Keratinocyte (primary cell): Measurements from ENCODE around the gene PTGES3. TPM values are rescaled to one million over a fixed set of nuclear protein-coding genes. Genes with fewer than 3 reads are reported as not detected.
A peak's percentile ranks its signal among the peaks of the same experiment; 100 is the strongest.

Experiments
- DNase-seq: peaks from one replicate; pipeline ENCODE4 v3.0.0-alpha.2; 2011; ENCODE audit warnings: low read depth, missing footprints, low spot score
- FAIRE-seq: peaks from 2 replicates; lab custom pipeline; 2011; peaks lifted over from hg19 to GRCh38; lab: Jason Lieb, UNC
- H2AFZ ChIP-seq: 2 replicates; pipeline ENCODE4 v1.6.0; 2012; ENCODE audit warnings: low read length, control low read depth, inconsistent platforms; ENCODE audit not compliant: control insufficient read depth
- H3K27ac ChIP-seq: 2 replicates; pipeline ENCODE4 v1.5.1; 2011; ENCODE audit warnings: low read length; ENCODE audit not compliant: control insufficient read depth, insufficient read depth
- H3K27me3 ChIP-seq: 3 replicates; pipeline ENCODE4 v1.6.0; 2011; ENCODE audit warnings: low read length; ENCODE audit not compliant: control insufficient read depth, insufficient read depth; ENCODE audit errors: extremely low read depth
- H3K36me3 ChIP-seq, 2 experiments: 2 replicates in 1 of 2; 3 replicates in 1 of 2; pipeline ENCODE4 v1.5.1; 2011; ENCODE audit warnings: low read length in 2 of 2, mild to moderate bottlenecking in 1 of 2; ENCODE audit not compliant: control insufficient read depth in 2 of 2, insufficient read depth in 2 of 2; ENCODE audit errors: extremely low read depth in 1 of 2
- H3K4me1 ChIP-seq: 3 replicates; pipeline ENCODE4 v1.5.1; 2011; ENCODE audit warnings: low read length; ENCODE audit not compliant: control insufficient read depth, insufficient read depth; ENCODE audit errors: extremely low read depth
- H3K4me2 ChIP-seq: 3 replicates; pipeline ENCODE4 v1.6.0; 2011; ENCODE audit warnings: low read depth, low read length; ENCODE audit not compliant: control insufficient read depth, insufficient read depth; ENCODE audit errors: extremely low read depth
- H3K4me3 ChIP-seq, 3 experiments: fragments of 200-600 bp in 1 of 3; sonication (generic) in 1 of 3; 2 replicates in 2 of 3; 3 replicates in 1 of 3; pipeline ENCODE4 v1.5.1; 2011 to 2016; ENCODE audit warnings: low read length in 3 of 3, mild to moderate bottlenecking in 3 of 3, control low read depth in 2 of 3, inconsistent platforms in 1 of 3, low read depth in 1 of 3, mixed read lengths in 1 of 3, mixed run types in 1 of 3, moderate library complexity in 1 of 3; ENCODE audit not compliant: control insufficient read depth in 2 of 3, insufficient read depth in 2 of 3; ENCODE audit errors: extremely low read depth in 1 of 3
- H3K79me2 ChIP-seq: 2 replicates; pipeline ENCODE4 v1.6.0; 2012; ENCODE audit warnings: low read length; ENCODE audit not compliant: control insufficient read depth, insufficient read depth
- H3K9ac ChIP-seq: 3 replicates; pipeline ENCODE4 v1.6.0; 2011; ENCODE audit warnings: low read length; ENCODE audit not compliant: control insufficient read depth, insufficient read depth; ENCODE audit errors: extremely low read depth
- H3K9me1 ChIP-seq: 3 replicates; pipeline ENCODE4 v1.6.0; 2011; ENCODE audit warnings: low read length; ENCODE audit not compliant: control insufficient read depth, insufficient read depth; ENCODE audit errors: extremely low read depth
- H3K9me3 ChIP-seq: 2 replicates; pipeline ENCODE4 v1.5.1; 2012; ENCODE audit warnings: low read depth, low read length; ENCODE audit not compliant: control insufficient read depth
- H4K20me1 ChIP-seq: 3 replicates; pipeline ENCODE4 v1.6.0; 2011; ENCODE audit warnings: low read length; ENCODE audit not compliant: control insufficient read depth, insufficient read depth; ENCODE audit errors: extremely low read depth
- CTCF ChIP-seq, 3 experiments: IDR thresholded peaks in 1 of 3; conservative IDR thresholded peaks in 1 of 3; optimal IDR thresholded peaks in 1 of 3; 2 replicates in 2 of 3; 3 replicates in 1 of 3; pipeline versions ENCODE3 to v1.5.1; 2011; ENCODE audit warnings: low read length in 3 of 3, mild to moderate bottlenecking in 3 of 3, moderate library complexity in 2 of 3, control low read depth in 1 of 3, inconsistent platforms in 1 of 3; ENCODE audit not compliant: insufficient read depth in 2 of 3; ENCODE audit errors: extremely low read depth in 1 of 3
- EZH2 ChIP-seq: IDR thresholded peaks from one replicate; pipeline ENCODE4 v1.6.1; 2012; ENCODE audit warnings: inconsistent platforms, mild to moderate bottlenecking, low read length, moderate library complexity
- dilution Hi-C: fragments of 300-500 bp; cut with MboI; formaldehyde crosslinking; loops from one replicate; pipeline ENCODE4 v1.7.0; 2020; ENCODE audit warnings: low sequenced_read_pairs; ENCODE audit not compliant: extremely low pct_ligation_motif_present
- polyA plus RNA-seq, 5 experiments: library from polyadenylated mRNA; depleted of rRNA in 3 of 5; stranded (reverse) in 3 of 5; stranded (forward) in 1 of 5; unstranded in 1 of 5; fragments of >200 nt; gene quantifications; 1 replicate in 1 of 5; 2 replicates in 3 of 5; 3 replicates in 1 of 5; pipeline versions ENCODE4 v1.2.1 to v1.2.3, GENCODE V29; 2011 to 2012; ENCODE audit warnings: missing spikeins in 2 of 5, low read depth in 1 of 5, low replicate concordance in 1 of 5

Gene PTGES3
- polyA plus RNA-seq, 1 donor (not counting 4 experiments of a cell fraction or from before 2014, with no cell fraction given) = 136 TPM

- Histone ChIP-seq H3K4me1 (peaks cover 4% of the 10 kb centered on the region), H3K27ac (no peak overlapping the region), H3K4me3 (no peak overlapping the region), H3K27me3 (no peaks in the 10 kb centered on the region), H3K9me1 (no peaks in the 10 kb centered on the region), H3K4me2 (no peak overlapping the region), H4K20me1 (no peaks in the 10 kb centered on the region), H2AFZ (no peak overlapping the region), H3K9me3 (no peaks in the 10 kb centered on the region), H3K79me2 (no peaks in the 10 kb centered on the region), H3K36me3 (no peaks in the 10 kb centered on the region), H3K9ac (no peak overlapping the region)
- no peak for DNase-seq
- dilution Hi-C loops = no loop called here
- FAIRE-seq = no peak
- no peak for TF ChIP-seq EZH2
- no peak for TF ChIP-seq CTCF (optimal IDR thresholded peaks at IDR 0.05 in 1 of 3, IDR thresholded peaks at IDR 0.05 in 1 of 3, conservative IDR thresholded peaks at IDR 0.05 in 1 of 3; ENCODE audit: extremely low read depth in 1 of 3, insufficient read depth in 2 of 3, low read length in 3 of 3)
These were observed 6.1 kb upstream of the PTGES3 start for GRCh38 chr12:56694161-56694560.

- Histone ChIP-seq H3K9me1 (no peaks in the 10 kb centered on the region), H4K20me1 (peaks cover 8% of the 10 kb centered on the region), H3K79me2 (peaks cover 41% of the 10 kb centered on the region), H3K36me3 (peaks cover 0 to 4% of the 10 kb centered on the region in 2 experiments), H3K27me3 (no peaks in the 10 kb centered on the region), H3K27ac (peak overlapping the region; percentile 98), H3K4me2 (peak overlapping the region; percentile 88), H2AFZ (peak overlapping the region; percentile 93), H3K4me1 (peaks cover 20% of the 10 kb centered on the region), H3K4me3 (peak overlapping the region; percentile 51 to 96 (median 84)), H3K9ac (peak overlapping the region; percentile 94), H3K9me3 (no peaks in the 10 kb centered on the region)
- DNase-seq (no peak), FAIRE-seq (no peak)
- TF ChIP-seq EZH2 (no peak), CTCF (optimal IDR thresholded peaks at IDR 0.05 in 1 of 3, IDR thresholded peaks at IDR 0.05 in 1 of 3, conservative IDR thresholded peaks at IDR 0.05 in 1 of 3; ENCODE audit: extremely low read depth in 1 of 3, insufficient read depth in 2 of 3, low read length in 3 of 3) (no peak)
- dilution Hi-C loops = no loop called here
These were observed 694 bp upstream of the PTGES3 start for GRCh38 chr12:56688846-56689109.
